Endothelial cell (in vitro differentiated cells): ENCODE data around the gene MYBBP1A. TPM values are rescaled to one million over a fixed set of nuclear protein-coding genes. Genes with fewer than 3 reads are reported as not detected.

Experiments used
- DNase-seq: peaks from one replicate; pipeline ENCODE4 v3.0.0; 2021; ENCODE audit warnings: low spot score
- H3K27ac Mint-ChIP-seq: one replicate; pipeline ENCODE4 v1.8.0; 2021; ENCODE audit warnings: mixed read lengths, inconsistent platforms; ENCODE audit not compliant: unreplicated experiment
- H3K27me3 Mint-ChIP-seq: one replicate; pipeline ENCODE4 v1.8.0; 2021; ENCODE audit warnings: mild to moderate bottlenecking, moderate library complexity, mixed read lengths, inconsistent platforms; ENCODE audit not compliant: unreplicated experiment
- H3K36me3 Mint-ChIP-seq: one replicate; pipeline ENCODE4 v1.8.0; 2021; ENCODE audit warnings: mild to moderate bottlenecking, low read depth, mixed read lengths, inconsistent platforms; ENCODE audit not compliant: unreplicated experiment
- H3K4me1 Mint-ChIP-seq: one replicate; pipeline ENCODE4 v1.8.0; 2021; ENCODE audit warnings: mild to moderate bottlenecking, mixed read lengths, inconsistent platforms; ENCODE audit not compliant: unreplicated experiment
- H3K4me3 Mint-ChIP-seq: one replicate; pipeline ENCODE4 v1.8.0; 2021; ENCODE audit warnings: mild to moderate bottlenecking, mixed read lengths, inconsistent platforms; ENCODE audit not compliant: unreplicated experiment
- H3K9me3 Mint-ChIP-seq: one replicate; pipeline ENCODE4 v1.8.0; 2021; ENCODE audit warnings: mixed read lengths, inconsistent platforms; ENCODE audit not compliant: unreplicated experiment
- CTCF ChIP-seq: fragments of 200-600 bp; sonication (generic); IDR thresholded peaks from one replicate; pipeline ENCODE4 v1.5.0; 2021; ENCODE audit warnings: antibody characterized with exemption; ENCODE audit not compliant: unreplicated experiment
- total RNA-seq: library from RNA; stranded (reverse); fragmentation: NEBNext Ultra II Directional; extraction: Animal tissue kit (Norgen Biotek cat#: 25700); gene quantifications from one replicate; pipeline ENCODE4 v1.2.1, GENCODE V29; 2021; ENCODE audit not compliant: unreplicated experiment

The MYBBP1A gene
- total RNA-seq, 1 donor from 2014 or later, result 32.4 TPM

GRCh38 chr17:4576729-4577322 is 21.6 kb upstream of the MYBBP1A start:
- Mint-ChIP-seq H3K4me1 (peaks cover 9% of the 10 kb centered on the region), H3K27ac (no peak overlapping the region), H3K36me3 (no peaks in the 10 kb centered on the region), H3K4me3 (no peak overlapping the region), H3K9me3 (no peaks in the 10 kb centered on the region), H3K27me3 (peaks cover 7% of the 10 kb centered on the region)
- no peak for DNase-seq
- no peak for TF ChIP-seq CTCF

DNA sequence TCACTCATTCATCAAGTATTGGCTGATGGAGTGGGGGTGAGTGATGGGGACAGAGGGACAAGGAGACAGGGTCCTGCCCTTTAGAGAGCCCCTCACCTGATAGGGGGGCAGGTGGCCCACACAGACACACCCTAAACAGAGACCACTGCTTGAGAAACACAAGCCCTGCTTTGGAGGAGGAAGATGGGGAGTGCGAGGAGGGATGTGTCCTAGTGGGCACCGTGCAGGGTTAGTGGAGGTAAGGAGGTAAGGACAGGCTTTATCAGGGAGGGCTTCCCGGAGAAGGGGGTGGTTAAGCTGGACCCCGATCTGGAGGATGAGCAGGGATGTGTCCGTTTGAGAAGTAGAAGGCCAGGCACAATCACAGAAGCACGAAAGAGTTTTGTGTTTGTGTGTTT is 21.0 kb upstream of the MYBBP1A start:
- no peak for TF ChIP-seq CTCF
- no peaks in the 10 kb centered on the region for H3K9me3 Mint-ChIP-seq
- H3K36me3 Mint-ChIP-seq, result no peaks in the 10 kb centered on the region
- no peak overlapping the region for H3K4me3 Mint-ChIP-seq
- no peak overlapping the region for H3K27ac Mint-ChIP-seq
- DNase-seq, result no peak
- H3K4me1 Mint-ChIP-seq, result peaks cover 8% of the 10 kb centered on the region
- H3K27me3 Mint-ChIP-seq, result peaks cover 4% of the 10 kb centered on the region

- no peak for TF ChIP-seq CTCF
- no peaks in the 10 kb centered on the region for H3K9me3 Mint-ChIP-seq
- no peak overlapping the region for H3K27ac Mint-ChIP-seq
- peaks cover 2% of the 10 kb centered on the region for H3K27me3 Mint-ChIP-seq
- no peaks in the 10 kb centered on the region for H3K36me3 Mint-ChIP-seq
- peaks cover 11% of the 10 kb centered on the region for H3K4me1 Mint-ChIP-seq
- DNase-seq, result no peak
- H3K4me3 Mint-ChIP-seq, result no peak overlapping the region
Measured at GRCh38 chr17:4574448-4575045, 19.4 kb upstream of the MYBBP1A start.

DNA sequence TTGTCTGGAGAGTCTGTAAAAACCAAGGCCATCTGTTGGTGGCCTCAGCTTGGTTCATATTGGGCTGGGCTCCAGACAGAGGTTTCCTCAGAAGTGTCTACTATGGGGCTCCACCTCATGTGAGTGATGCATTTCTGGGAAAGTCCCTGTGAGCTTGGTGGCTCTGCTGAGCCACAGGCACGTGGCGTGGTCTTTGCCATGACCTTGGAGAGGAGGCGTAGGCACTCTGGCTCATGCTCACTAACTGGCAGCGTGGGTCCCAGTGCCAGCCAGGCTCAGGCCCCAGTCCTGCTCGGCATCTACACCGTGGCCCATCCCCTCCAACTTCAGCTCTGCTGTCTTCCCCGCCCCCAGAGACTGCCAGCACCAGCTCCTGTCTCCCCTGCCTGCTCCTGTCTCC is 18.5 kb upstream of the MYBBP1A start:
- peak overlapping the region; percentile 6 for H3K4me3 Mint-ChIP-seq
- no peak overlapping the region for H3K27ac Mint-ChIP-seq
- H3K36me3 Mint-ChIP-seq, result no peaks in the 10 kb centered on the region
- TF ChIP-seq CTCF, result no peak
- DNase-seq, result no peak
- H3K4me1 Mint-ChIP-seq, result peaks cover 13% of the 10 kb centered on the region
- peaks cover 4% of the 10 kb centered on the region for H3K27me3 Mint-ChIP-seq
- no peaks in the 10 kb centered on the region for H3K9me3 Mint-ChIP-seq

- Mint-ChIP-seq H3K27me3 (peaks cover 4% of the 10 kb centered on the region), H3K4me3 (no peak overlapping the region), H3K27ac (no peak overlapping the region), H3K9me3 (no peaks in the 10 kb centered on the region), H3K36me3 (no peaks in the 10 kb centered on the region), H3K4me1 (peaks cover 13% of the 10 kb centered on the region)
- no peak for DNase-seq
- no peak for TF ChIP-seq CTCF
Measured at GRCh38 chr17:4573115-4573514, 17.9 kb upstream of the MYBBP1A start.
